Neural crest cell (in vitro differentiated cells): Measurements from ENCODE around the gene EXOC4. TPM values are rescaled to one million over a fixed set of nuclear protein-coding genes. Genes with fewer than 3 reads are reported as not detected.

Experiments used
- DNase-seq: peaks from one replicate; pipeline ENCODE4 v3.0.0; 2021; ENCODE audit warnings: low read depth, mixed read lengths, low spot score
- H3K27ac Mint-ChIP-seq: one replicate; pipeline ENCODE4 v1.8.0; 2021; ENCODE audit warnings: mild to moderate bottlenecking, mixed read lengths; ENCODE audit not compliant: unreplicated experiment
- H3K27me3 Mint-ChIP-seq: 2 replicates; pipeline ENCODE4 v1.8.0; 2021; ENCODE audit warnings: low read depth, mild to moderate bottlenecking, mixed read lengths
- H3K36me3 Mint-ChIP-seq: 2 replicates; pipeline ENCODE4 v1.8.0; 2021; ENCODE audit warnings: low read depth, mild to moderate bottlenecking, mixed read lengths
- H3K4me1 Mint-ChIP-seq: 2 replicates; pipeline ENCODE4 v1.8.0; 2021; ENCODE audit warnings: mixed read lengths
- H3K4me3 Mint-ChIP-seq: one replicate; pipeline ENCODE4 v1.8.0; 2021; ENCODE audit warnings: mild to moderate bottlenecking, mixed read lengths
- H3K9me3 Mint-ChIP-seq: 2 replicates; pipeline ENCODE4 v1.8.0; 2021; ENCODE audit warnings: mixed read lengths
- total RNA-seq: library from RNA; stranded (reverse); gene quantifications from 2 replicates; pipeline ENCODE4 v1.2.1, GENCODE V29; 2021
- TF ChIP-seq, protein P1 (sequence below): fragments of 200-600 bp; sonication (generic); conservative IDR thresholded peaks from 2 replicates; pipeline ENCODE4 v1.5.0; 2021; ENCODE audit warnings: antibody characterized with exemption, mild to moderate bottlenecking

EXOC4 gene
- total RNA-seq, 1 donor from 2014 or later = 79.7 TPM

DNA sequence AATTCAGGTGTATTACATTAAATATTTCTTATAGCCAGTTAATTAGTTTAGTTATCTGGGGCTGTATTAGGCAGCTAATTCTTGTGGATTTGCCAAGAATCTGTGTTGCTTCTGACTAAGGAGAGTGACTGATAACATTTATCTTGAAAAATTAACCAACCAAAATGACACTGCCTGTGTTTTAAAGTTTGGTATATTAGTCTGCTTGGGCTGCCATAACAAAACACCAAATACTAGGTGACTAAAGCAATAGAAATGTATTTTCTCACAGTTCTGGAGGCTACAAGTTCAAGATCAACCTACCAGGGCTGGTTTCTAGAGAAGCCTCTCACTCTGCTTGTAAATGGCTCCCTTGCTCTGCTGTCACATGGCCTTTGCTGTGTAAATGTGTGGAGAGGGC is 12.9 kb downstream of the EXOC4 start:
- TF ChIP-seq, protein P1, sequence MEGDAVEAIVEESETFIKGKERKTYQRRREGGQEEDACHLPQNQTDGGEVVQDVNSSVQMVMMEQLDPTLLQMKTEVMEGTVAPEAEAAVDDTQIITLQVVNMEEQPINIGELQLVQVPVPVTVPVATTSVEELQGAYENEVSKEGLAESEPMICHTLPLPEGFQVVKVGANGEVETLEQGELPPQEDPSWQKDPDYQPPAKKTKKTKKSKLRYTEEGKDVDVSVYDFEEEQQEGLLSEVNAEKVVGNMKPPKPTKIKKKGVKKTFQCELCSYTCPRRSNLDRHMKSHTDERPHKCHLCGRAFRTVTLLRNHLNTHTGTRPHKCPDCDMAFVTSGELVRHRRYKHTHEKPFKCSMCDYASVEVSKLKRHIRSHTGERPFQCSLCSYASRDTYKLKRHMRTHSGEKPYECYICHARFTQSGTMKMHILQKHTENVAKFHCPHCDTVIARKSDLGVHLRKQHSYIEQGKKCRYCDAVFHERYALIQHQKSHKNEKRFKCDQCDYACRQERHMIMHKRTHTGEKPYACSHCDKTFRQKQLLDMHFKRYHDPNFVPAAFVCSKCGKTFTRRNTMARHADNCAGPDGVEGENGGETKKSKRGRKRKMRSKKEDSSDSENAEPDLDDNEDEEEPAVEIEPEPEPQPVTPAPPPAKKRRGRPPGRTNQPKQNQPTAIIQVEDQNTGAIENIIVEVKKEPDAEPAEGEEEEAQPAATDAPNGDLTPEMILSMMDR = no peak
- DNase-seq = no peak
- H3K36me3 Mint-ChIP-seq = peaks cover 4% of the 10 kb centered on the region
- peaks cover 4% of the 10 kb centered on the region for H3K4me1 Mint-ChIP-seq
- H3K27ac Mint-ChIP-seq = no peak overlapping the region
- no peaks in the 10 kb centered on the region for H3K27me3 Mint-ChIP-seq
- no peak overlapping the region for H3K4me3 Mint-ChIP-seq
- H3K9me3 Mint-ChIP-seq = no peaks in the 10 kb centered on the region

DNA sequence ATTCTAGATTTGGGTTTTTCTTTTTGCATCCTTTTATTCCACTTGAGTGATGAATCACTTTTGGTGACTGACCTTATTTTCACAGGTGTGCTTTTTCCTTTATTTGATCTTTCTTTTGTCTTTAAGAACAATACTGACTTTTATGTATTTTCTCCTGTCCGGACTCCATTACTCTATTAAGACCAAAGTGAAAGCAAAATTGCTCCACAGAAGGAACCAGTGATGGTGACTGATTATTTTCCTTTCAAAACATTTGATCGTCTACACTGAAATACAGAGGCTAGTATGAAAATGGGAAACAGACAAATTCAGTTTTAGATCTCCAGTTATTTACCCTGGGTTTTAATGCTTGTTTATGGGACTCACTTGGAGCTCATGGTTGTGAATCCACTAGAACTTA is 15.5 kb downstream of the EXOC4 start:
- no peak for DNase-seq
- Mint-ChIP-seq H3K27me3 (no peaks in the 10 kb centered on the region), H3K36me3 (peaks cover 4% of the 10 kb centered on the region), H3K27ac (no peak overlapping the region), H3K9me3 (no peaks in the 10 kb centered on the region), H3K4me1 (peaks cover 4% of the 10 kb centered on the region), H3K4me3 (no peak overlapping the region)
- TF ChIP-seq, protein P1 = no peak

DNA sequence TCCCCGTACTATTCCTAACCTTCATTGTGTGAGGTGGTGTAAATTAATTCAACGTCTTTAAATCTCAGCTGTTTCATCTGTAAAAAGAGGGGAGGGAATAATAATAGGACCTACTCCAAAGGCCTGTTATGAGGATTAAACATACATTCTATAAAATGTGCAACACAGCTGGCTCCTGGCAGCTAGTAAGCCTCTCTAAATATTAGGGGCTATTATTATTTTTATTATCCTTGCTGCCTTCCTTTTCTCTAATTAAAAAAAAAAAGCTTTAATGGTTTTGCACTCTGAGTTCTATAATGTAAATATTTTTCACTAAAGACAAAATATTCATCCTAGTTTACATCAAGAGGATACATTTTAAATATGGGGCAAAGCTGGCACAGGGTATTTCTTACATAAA is 19.5 kb downstream of the EXOC4 start:
- Mint-ChIP-seq H3K27me3 (no peaks in the 10 kb centered on the region), H3K4me1 (peaks cover 9% of the 10 kb centered on the region), H3K4me3 (no peak overlapping the region), H3K27ac (no peak overlapping the region), H3K36me3 (peaks cover 17% of the 10 kb centered on the region), H3K9me3 (no peaks in the 10 kb centered on the region)
- no peak for DNase-seq
- TF ChIP-seq, protein P1 = no peak

DNA sequence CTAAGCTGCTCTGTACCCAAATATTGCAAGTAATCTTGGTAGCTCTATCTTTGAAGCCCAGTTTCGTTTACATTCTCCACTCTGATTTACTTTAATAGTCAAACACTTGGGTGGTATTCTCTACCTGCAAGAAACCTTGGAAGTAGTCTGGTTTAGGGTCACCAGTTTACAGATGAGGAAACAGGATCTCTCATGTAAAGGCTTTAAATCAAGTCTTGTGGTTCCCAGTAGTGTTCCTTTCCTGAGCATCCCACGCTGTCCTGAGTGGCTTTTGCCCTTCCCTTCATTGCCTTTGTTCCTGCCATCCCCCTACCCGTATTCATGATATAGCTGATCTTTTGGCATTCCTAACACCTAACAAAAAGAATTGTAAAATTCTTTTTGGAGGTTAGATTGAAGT is 20.3 kb downstream of the EXOC4 start:
- DNase-seq = no peak
- Mint-ChIP-seq H3K4me3 (no peak overlapping the region), H3K27ac (no peak overlapping the region), H3K9me3 (peaks cover 3% of the 10 kb centered on the region), H3K27me3 (no peaks in the 10 kb centered on the region), H3K4me1 (peaks cover 8% of the 10 kb centered on the region), H3K36me3 (peaks cover 23% of the 10 kb centered on the region)
- TF ChIP-seq, protein P1 = no peak

DNA sequence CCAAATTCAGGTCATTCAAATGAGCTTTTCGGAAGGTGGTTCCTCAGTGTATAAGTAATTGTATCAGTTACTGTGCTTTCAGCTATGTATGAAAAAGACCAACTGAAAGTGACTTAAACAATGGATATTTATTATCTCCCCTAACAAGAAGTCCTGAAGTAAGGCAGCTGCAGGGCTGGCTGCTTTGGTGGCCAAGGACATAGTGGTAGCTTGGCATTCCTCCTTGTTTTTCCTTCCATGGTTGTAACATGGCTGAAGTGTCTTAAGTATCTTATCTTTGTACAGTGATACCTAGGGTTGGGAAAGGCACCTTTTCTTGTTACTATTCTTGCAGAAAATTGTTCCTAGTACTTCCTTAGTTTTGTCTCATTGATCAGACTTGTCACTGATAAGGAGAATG is 21.4 kb downstream of the EXOC4 start:
- H3K4me1 Mint-ChIP-seq = peaks cover 5% of the 10 kb centered on the region
- H3K9me3 Mint-ChIP-seq = peaks cover 6% of the 10 kb centered on the region
- H3K4me3 Mint-ChIP-seq = no peak overlapping the region
- H3K27me3 Mint-ChIP-seq = no peaks in the 10 kb centered on the region
- H3K27ac Mint-ChIP-seq = no peak overlapping the region
- DNase-seq = no peak
- peaks cover 30% of the 10 kb centered on the region for H3K36me3 Mint-ChIP-seq
- TF ChIP-seq, protein P1 = no peak

DNA sequence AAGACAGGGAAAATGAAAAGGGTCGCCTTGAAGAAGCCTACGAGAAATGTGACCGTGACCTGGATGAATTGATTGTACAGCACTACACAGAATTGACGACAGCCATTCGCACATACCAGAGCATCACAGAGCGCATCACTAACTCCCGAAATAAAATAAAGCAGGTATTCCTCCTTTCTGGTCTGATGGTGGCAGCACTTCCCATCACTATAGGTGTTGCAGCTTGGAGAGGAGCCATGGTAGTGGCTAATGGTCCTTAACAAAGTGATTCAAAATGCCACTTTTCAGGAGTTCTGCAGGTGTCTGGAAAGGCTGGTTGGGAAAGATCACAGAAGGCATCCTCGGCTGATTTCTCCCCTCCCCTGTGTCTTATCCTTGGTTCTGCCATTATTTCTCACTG is 22.1 kb downstream of the EXOC4 start:
- H3K4me1 Mint-ChIP-seq = peaks cover 5% of the 10 kb centered on the region
- DNase-seq = no peak

More for the DNA sequence above, 22.1 kb downstream of the EXOC4 start:
- TF ChIP-seq, protein P1 = no peak
- H3K27ac Mint-ChIP-seq = peak overlapping the region; percentile 68
- peaks cover 33% of the 10 kb centered on the region for H3K36me3 Mint-ChIP-seq
- H3K27me3 Mint-ChIP-seq = no peaks in the 10 kb centered on the region
- H3K9me3 Mint-ChIP-seq = peaks cover 6% of the 10 kb centered on the region
- H3K4me3 Mint-ChIP-seq = no peak overlapping the region
